ENCODE measurements around the gene SPATA2L. TPM values are rescaled to one million over a fixed set of nuclear protein-coding genes. Genes with fewer than 3 reads are reported as not detected.

The SPATA2L gene
- total RNA-seq, 1 donor from 2014 or later: 7.0 TPM

DNA sequence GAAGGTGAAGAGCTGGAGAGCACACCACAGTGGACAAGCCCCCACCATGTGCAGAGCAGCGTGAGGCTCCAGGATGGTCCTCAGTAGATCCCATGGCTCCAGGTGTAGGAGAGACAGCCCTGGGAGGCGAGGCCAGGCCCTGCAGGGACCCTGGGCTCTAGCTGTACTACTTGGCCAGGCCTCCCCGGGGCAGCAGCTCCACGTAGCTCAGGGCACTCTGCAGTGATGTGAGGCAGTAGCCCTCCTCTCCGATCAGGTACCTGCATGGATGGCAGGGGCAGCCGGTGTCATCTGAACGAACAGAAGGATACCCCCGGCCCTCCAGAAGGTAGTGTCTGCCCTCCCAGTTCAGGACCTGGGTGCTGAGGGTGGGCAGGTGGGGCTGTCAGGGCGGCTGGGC is 6.2 kb upstream of the SPATA2L start:
- no peak for DNase-seq
- Mint-ChIP-seq H3K27ac (no peak overlapping the region), H3K9me3 (no peaks in the 10 kb centered on the region), H3K27me3 (no peaks in the 10 kb centered on the region), H3K4me3 (no peak overlapping the region), H3K4me1 (peaks cover 8% of the 10 kb centered on the region), H3K36me3 (ENCODE audit: low read depth) (no peaks in the 10 kb centered on the region)
- ATAC-seq (ENCODE audit: low read depth): no peak
- CTCF ChIA-PET: interaction anchor here (0.8 to 5.1 kb wide), 2 partner anchors 85 to 153 kb away, joined by 5 to 102 read pairs; no protein-coding TSS in a partner anchor
- TF ChIP-seq, protein P1, sequence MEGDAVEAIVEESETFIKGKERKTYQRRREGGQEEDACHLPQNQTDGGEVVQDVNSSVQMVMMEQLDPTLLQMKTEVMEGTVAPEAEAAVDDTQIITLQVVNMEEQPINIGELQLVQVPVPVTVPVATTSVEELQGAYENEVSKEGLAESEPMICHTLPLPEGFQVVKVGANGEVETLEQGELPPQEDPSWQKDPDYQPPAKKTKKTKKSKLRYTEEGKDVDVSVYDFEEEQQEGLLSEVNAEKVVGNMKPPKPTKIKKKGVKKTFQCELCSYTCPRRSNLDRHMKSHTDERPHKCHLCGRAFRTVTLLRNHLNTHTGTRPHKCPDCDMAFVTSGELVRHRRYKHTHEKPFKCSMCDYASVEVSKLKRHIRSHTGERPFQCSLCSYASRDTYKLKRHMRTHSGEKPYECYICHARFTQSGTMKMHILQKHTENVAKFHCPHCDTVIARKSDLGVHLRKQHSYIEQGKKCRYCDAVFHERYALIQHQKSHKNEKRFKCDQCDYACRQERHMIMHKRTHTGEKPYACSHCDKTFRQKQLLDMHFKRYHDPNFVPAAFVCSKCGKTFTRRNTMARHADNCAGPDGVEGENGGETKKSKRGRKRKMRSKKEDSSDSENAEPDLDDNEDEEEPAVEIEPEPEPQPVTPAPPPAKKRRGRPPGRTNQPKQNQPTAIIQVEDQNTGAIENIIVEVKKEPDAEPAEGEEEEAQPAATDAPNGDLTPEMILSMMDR (IDR thresholded peaks at IDR 0.05): no peak
- POLR2A ChIA-PET: no interaction called here
- intact Hi-C loops (cut with micrococcal nuclease): no loop called here

DNA sequence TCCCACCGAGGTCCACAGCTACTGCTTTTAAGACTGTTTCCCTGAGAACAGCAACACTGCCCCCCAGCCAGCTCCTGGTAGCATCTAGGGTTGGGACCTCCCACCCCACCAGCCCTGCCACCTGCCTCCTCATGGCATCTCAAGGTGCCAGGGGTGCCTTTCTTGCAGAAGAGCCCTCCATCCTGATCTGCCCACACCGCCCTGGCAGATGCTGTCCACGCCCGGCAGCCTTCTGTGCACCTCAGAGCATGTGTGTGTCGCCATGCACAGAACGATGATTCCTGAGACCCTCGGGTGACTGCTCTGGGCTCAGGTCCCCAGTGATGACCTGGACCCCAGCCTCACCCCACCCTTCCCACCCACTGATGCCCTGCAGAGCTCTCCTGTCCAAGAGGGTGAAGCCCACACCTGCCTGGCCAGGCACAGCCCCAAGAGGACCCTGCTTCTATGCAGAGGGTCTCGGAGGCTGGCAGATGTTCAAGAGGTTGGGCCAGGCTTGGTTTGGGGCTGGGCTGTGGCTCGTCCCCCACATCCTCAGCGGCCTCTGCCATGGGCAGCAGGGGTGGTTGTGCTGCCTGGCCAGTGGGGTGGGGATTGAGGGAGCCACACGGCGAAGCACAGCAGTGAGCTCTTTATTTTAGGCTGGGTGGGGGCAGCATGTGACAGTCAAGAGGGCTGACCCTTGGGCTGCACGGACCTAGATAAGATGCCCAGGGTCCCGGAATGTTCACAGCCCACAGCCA is 5.2 kb upstream of the SPATA2L start:
- Mint-ChIP-seq H3K36me3 (ENCODE audit: low read depth) (no peaks in the 10 kb centered on the region), H3K4me3 (no peak overlapping the region), H3K9me3 (no peaks in the 10 kb centered on the region), H3K27me3 (no peaks in the 10 kb centered on the region), H3K4me1 (peaks cover 15% of the 10 kb centered on the region), H3K27ac (no peak overlapping the region)
- TF ChIP-seq, protein P1 (IDR thresholded peaks at IDR 0.05): no peak
- ATAC-seq (ENCODE audit: low read depth) (no peak), DNase-seq (no peak)
- intact Hi-C loops (cut with micrococcal nuclease): loop anchor here (1.0 kb wide), 3 partner anchors 87 to 204 kb away; no protein-coding TSS in a partner anchor
- CTCF ChIA-PET: interaction anchor here (0.6 to 5.1 kb wide), 22 partner anchors 8 to 212 kb away, joined by 3 to 102 read pairs (median 4); partner anchors contain the start of genes MC1R and VPS9D1
- POLR2A ChIA-PET: interaction anchor here (0.8 to 1.6 kb wide), 9 partner anchors 9 to 204 kb away, joined by 3 to 9 read pairs (median 5); partner anchors contain the start of genes CDK10, FANCA and TCF25

GRCh38 chr16:89705006-89705405 is 3.5 kb upstream of the SPATA2L start:
- Mint-ChIP-seq H3K36me3 (ENCODE audit: low read depth) (no peaks in the 10 kb centered on the region), H3K4me1 (peaks cover 21% of the 10 kb centered on the region), H3K4me3 (no peak overlapping the region), H3K9me3 (no peaks in the 10 kb centered on the region), H3K27me3 (no peaks in the 10 kb centered on the region), H3K27ac (no peak overlapping the region)
- CTCF ChIA-PET: interaction anchor here (1.2 to 5.1 kb wide), 7 partner anchors 28 to 159 kb away, joined by 3 to 102 read pairs (median 6); no protein-coding TSS in a partner anchor
- POLR2A ChIA-PET: no interaction called here
- no peak for ATAC-seq (ENCODE audit: low read depth)
- DNase-seq: no peak
- intact Hi-C loops (cut with micrococcal nuclease): no loop called here
- TF ChIP-seq, protein P1 (IDR thresholded peaks at IDR 0.05): no peak

- H3K27ac Mint-ChIP-seq: no peak overlapping the region
- H3K4me1 Mint-ChIP-seq: peaks cover 24% of the 10 kb centered on the region
- H3K9me3 Mint-ChIP-seq: no peaks in the 10 kb centered on the region
- no peak for ATAC-seq (ENCODE audit: low read depth)
- TF ChIP-seq, protein P1 (IDR thresholded peaks at IDR 0.05): no peak
- CTCF ChIA-PET: interaction anchor here (1.4 to 2.2 kb wide), 3 partner anchors 89 to 159 kb away, joined by 6 to 8 read pairs (median 7); no protein-coding TSS in a partner anchor
- H3K27me3 Mint-ChIP-seq: no peaks in the 10 kb centered on the region
- DNase-seq: no peak
- no peaks in the 10 kb centered on the region for H3K36me3 Mint-ChIP-seq (ENCODE audit: low read depth)
- H3K4me3 Mint-ChIP-seq: no peak overlapping the region
- POLR2A ChIA-PET: interaction anchor here (0.7 to 0.9 kb wide), 2 partner anchors 169 to 252 kb away, joined by 3 read pairs; partner anchors contain the start of gene TCF25
- intact Hi-C loops (cut with micrococcal nuclease): no loop called here
Measured at GRCh38 chr16:89704281-89704680, 2.8 kb upstream of the SPATA2L start.

Data from activated B cell treated with CpG ODN at 0.5 μM for 24 hours (primary cell).